MCF 10A (cell line): ENCODE results near the gene HNRNPC. TPM values are rescaled to one million over a fixed set of nuclear protein-coding genes. Genes with fewer than 3 reads are reported as not detected.

Source experiments
- BruUV-seq: library from RNA; stranded (reverse); fragments of 400-500 nt; replicated peaks from 2 replicates; lab custom pipeline; 2021; lab: Mats Ljungman, UMichigan
- CTCF ChIA-PET: fragments of 300-600 bp; sonication (Branson Sonifier 250); formaldehyde crosslinking; extraction: SDS; loops from one replicate; lab custom pipeline; 2021; ENCODE audit warnings: antibody characterized with exemption, inconsistent platforms; lab: Yijun Ruan, JAX
- POLR2A ChIA-PET: fragments of 300-600, 350-650 bp; sonication (Branson Sonifier 250); formaldehyde crosslinking; extraction: SDS; loops from one replicate; lab custom pipeline; 2020; ENCODE audit warnings: antibody characterized with exemption, inconsistent platforms; lab: Yijun Ruan, JAX
- DNase-seq: peaks from one replicate; pipeline ENCODE4 v3.0.0-alpha.2; 2018; ENCODE audit not compliant: unreplicated experiment
- H3K27ac Mint-ChIP-seq: one replicate; pipeline ENCODE4 v1.8.0; 2022; ENCODE audit warnings: mild to moderate bottlenecking, low read depth, mixed read lengths; ENCODE audit not compliant: unreplicated experiment
- H3K27me3 Mint-ChIP-seq: one replicate; pipeline ENCODE4 v1.8.0; 2022; ENCODE audit warnings: mixed read lengths; ENCODE audit not compliant: insufficient read depth, unreplicated experiment
- H3K36me3 Mint-ChIP-seq: one replicate; pipeline ENCODE4 v1.8.0; 2022; ENCODE audit warnings: mild to moderate bottlenecking, moderate library complexity, mixed read lengths; ENCODE audit not compliant: insufficient read depth, unreplicated experiment
- H3K4me1 Mint-ChIP-seq: one replicate; pipeline ENCODE4 v1.8.0; 2022; ENCODE audit warnings: mixed read lengths; ENCODE audit not compliant: insufficient read depth, unreplicated experiment
- H3K4me3 Mint-ChIP-seq: one replicate; pipeline ENCODE4 v1.8.0; 2022; ENCODE audit warnings: mild to moderate bottlenecking, moderate library complexity, mixed read lengths; ENCODE audit not compliant: unreplicated experiment
- H3K9me3 Mint-ChIP-seq: one replicate; pipeline ENCODE4 v1.8.0; 2022; ENCODE audit warnings: mixed read lengths; ENCODE audit not compliant: unreplicated experiment
- intact Hi-C: fragments of 100-400 bp; cut with micrococcal nuclease; formaldehyde crosslinking; loops from 2 replicates; pipeline ENCODE4 v1.14.1; 2022
- total RNA-seq: library from RNA; stranded (reverse); gene quantifications from 2 replicates; pipeline ENCODE4 v1.2.3, GENCODE V29; 2022
- TF ChIP-seq, protein P1 (sequence below): fragments of 200-600 bp; IDR thresholded peaks from one replicate; pipeline ENCODE4 v1.8.0; 2022; ENCODE audit warnings: antibody characterized with exemption, mild to moderate bottlenecking; ENCODE audit not compliant: unreplicated experiment

The HNRNPC gene
- total RNA-seq, 1 experiment from 2014 or later = 882 TPM

GRCh38 chr14:21206753-21207684, 62.2 kb downstream of the HNRNPC start:
- Mint-ChIP-seq H3K27ac (no peak overlapping the region), H3K27me3 (no peaks in the 10 kb centered on the region), H3K4me3 (no peak overlapping the region), H3K4me1 (peaks cover 9% of the 10 kb centered on the region), H3K9me3 (no peaks in the 10 kb centered on the region), H3K36me3 (peaks cover 100% of the 10 kb centered on the region)
- no TSS peak for BruUV-seq
- CTCF ChIA-PET = interaction anchor here (1.4 kb wide), 1 partner anchor 192 kb away, joined by 3 read pairs; no protein-coding TSS in a partner anchor
- intact Hi-C loops = no loop called here
- POLR2A ChIA-PET = interaction anchor here (0.6 to 1.7 kb wide), 4 partner anchors 11 to 938 kb away, joined by 3 to 5 read pairs (median 3); no protein-coding TSS in a partner anchor
- DNase-seq = no peak
- TF ChIP-seq, protein P1, sequence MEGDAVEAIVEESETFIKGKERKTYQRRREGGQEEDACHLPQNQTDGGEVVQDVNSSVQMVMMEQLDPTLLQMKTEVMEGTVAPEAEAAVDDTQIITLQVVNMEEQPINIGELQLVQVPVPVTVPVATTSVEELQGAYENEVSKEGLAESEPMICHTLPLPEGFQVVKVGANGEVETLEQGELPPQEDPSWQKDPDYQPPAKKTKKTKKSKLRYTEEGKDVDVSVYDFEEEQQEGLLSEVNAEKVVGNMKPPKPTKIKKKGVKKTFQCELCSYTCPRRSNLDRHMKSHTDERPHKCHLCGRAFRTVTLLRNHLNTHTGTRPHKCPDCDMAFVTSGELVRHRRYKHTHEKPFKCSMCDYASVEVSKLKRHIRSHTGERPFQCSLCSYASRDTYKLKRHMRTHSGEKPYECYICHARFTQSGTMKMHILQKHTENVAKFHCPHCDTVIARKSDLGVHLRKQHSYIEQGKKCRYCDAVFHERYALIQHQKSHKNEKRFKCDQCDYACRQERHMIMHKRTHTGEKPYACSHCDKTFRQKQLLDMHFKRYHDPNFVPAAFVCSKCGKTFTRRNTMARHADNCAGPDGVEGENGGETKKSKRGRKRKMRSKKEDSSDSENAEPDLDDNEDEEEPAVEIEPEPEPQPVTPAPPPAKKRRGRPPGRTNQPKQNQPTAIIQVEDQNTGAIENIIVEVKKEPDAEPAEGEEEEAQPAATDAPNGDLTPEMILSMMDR = no peak

DNA sequence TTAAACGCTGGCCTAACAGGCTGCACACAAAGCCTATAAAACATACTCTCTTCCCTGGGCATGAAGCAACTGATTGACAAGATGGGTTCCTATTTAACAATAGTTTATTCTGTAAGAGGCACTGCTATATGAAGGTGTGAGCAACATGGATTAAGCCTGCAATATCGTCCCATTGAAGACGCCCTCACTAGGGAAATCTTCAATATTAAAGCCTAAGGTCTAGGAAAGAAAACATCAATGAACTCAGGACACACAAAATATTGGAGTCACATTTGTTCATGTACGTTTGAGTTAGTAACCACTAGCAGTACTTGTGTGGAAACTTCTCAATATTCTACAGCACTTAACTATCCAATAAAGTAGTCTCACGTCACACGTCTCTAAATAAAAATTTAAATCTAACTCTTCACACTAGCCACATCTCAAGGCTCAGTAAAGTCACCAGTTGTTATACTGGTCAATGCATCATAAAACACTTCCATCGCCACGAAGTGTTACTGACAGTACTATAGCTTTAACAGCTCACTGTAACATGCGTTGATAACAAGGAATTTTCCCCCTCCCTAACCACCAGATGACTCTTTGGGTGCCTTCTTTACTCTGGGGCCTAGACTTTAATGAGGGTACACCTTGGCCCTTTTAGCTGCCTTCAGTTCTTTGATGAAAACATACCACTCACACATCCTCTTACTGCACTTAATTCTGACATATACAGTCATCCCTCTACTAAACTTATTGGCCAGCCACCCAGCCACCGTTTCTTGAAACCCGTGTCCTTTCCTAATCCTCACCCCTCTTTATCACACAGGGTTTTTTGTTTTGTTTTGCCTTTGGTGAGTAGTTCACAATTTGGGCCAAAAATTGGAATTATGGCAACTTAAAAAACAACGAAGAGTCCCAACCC, 63.3 kb downstream of the HNRNPC start:
- Mint-ChIP-seq H3K27me3 (no peaks in the 10 kb centered on the region), H3K4me1 (peaks cover 9% of the 10 kb centered on the region), H3K36me3 (peaks cover 100% of the 10 kb centered on the region), H3K9me3 (no peaks in the 10 kb centered on the region), H3K27ac (no peak overlapping the region), H3K4me3 (no peak overlapping the region)
- TF ChIP-seq, protein P1 = no peak
- POLR2A ChIA-PET = interaction anchor here (0.6 to 1.3 kb wide), 5 partner anchors 8 to 939 kb away, joined by 3 to 4 read pairs (median 3); no protein-coding TSS in a partner anchor
- no peak for DNase-seq
- CTCF ChIA-PET = interaction anchor here (0.7 to 1.4 kb wide), 2 partner anchors 52 to 191 kb away, joined by 3 read pairs; no protein-coding TSS in a partner anchor
- intact Hi-C loops = no loop called here
- no TSS peak for BruUV-seq

DNA sequence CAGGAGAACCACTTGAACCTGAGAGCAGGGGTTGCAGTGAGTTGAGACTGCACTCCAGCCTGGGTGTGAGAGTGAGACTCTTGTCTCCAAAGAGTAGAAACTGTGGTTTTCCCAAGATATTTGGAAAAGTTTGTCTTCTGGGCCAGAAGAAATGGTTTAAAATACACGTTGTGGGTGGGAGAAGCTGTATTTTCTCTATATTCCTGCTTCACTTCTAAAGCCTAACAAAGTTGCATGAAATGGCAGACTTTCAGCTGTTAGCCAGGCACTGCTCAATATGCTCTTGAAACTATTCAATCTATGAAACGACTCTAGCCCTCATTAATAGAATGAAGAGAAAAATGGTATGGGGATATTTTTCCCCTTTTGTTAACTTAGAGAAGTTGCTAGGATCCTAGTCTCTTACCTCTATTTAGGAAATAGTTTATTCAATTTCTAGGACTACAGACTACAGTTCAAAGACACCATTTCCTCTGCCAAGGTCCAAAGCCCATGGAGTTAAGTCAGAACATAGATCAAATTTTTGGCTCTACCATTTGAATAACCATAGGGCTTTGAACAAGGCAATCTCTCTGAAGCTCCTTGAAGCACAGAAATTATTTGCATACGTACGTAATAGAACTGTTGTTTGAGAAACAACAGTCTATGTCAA, 64.1 kb downstream of the HNRNPC start:
- no peak overlapping the region for H3K27ac Mint-ChIP-seq
- CTCF ChIA-PET = interaction anchor here (0.7 kb wide), 1 partner anchor 53 kb away, joined by 3 read pairs; no protein-coding TSS in a partner anchor
- POLR2A ChIA-PET = interaction anchor here (0.7 to 1.3 kb wide), 2 partner anchors 12 to 13 kb away, joined by 3 to 4 read pairs; no protein-coding TSS in a partner anchor
- H3K4me1 Mint-ChIP-seq = peaks cover 9% of the 10 kb centered on the region
- H3K9me3 Mint-ChIP-seq = no peaks in the 10 kb centered on the region
- no peaks in the 10 kb centered on the region for H3K27me3 Mint-ChIP-seq
- TF ChIP-seq, protein P1 = no peak
- H3K4me3 Mint-ChIP-seq = no peak overlapping the region
- no peak for DNase-seq
- peaks cover 98% of the 10 kb centered on the region for H3K36me3 Mint-ChIP-seq
- no TSS peak for BruUV-seq
- intact Hi-C loops = no loop called here
